ENCODE results near the gene RGS7. TPM values are rescaled to one million over a fixed set of nuclear protein-coding genes. Genes with fewer than 3 reads are reported as not detected.

RGS7 gene
- polyA plus RNA-seq, 1 donor (not counting 4 experiments of a cell fraction or from before 2014, with no cell fraction given), result not detected

GRCh38 chr1:241401156-241401555 is 44.2 kb upstream of the RGS7 start:
- DNase-seq (ENCODE audit: low read depth, low spot score) (no peak), FAIRE-seq (no peak)
- dilution Hi-C loops (cut with MboI; ENCODE audit: extremely low pct_ligation_motif_present, low sequenced_read_pairs), result no loop called here
- no peak overlapping the region for H3K9ac ChIP-seq (ENCODE audit: control insufficient read depth, extremely low read depth, insufficient read depth, low read length)
- no peaks in the 10 kb centered on the region for H3K9me3 ChIP-seq (ENCODE audit: control insufficient read depth, low read depth, low read length)
- H3K4me3 ChIP-seq (ENCODE audit: control insufficient read depth in 2 of 3, extremely low read depth in 1 of 3, insufficient read depth in 2 of 3, low read depth in 1 of 3, low read length in 3 of 3), result no peak overlapping the region
- no peaks in the 10 kb centered on the region for H3K79me2 ChIP-seq (ENCODE audit: control insufficient read depth, insufficient read depth, low read length)
- no peaks in the 10 kb centered on the region for H3K4me1 ChIP-seq (ENCODE audit: control insufficient read depth, extremely low read depth, insufficient read depth, low read length)
- TF ChIP-seq EZH2 (IDR thresholded peaks at IDR 0.05; ENCODE audit: low read length) (no peak), CTCF (optimal IDR thresholded peaks at IDR 0.05 in 1 of 3, IDR thresholded peaks at IDR 0.05 in 1 of 3, conservative IDR thresholded peaks at IDR 0.05 in 1 of 3; ENCODE audit: extremely low read depth in 1 of 3, insufficient read depth in 2 of 3, low read length in 3 of 3) (no peak)
- H3K36me3 ChIP-seq (ENCODE audit: control insufficient read depth in 2 of 2, extremely low read depth in 1 of 2, insufficient read depth in 2 of 2, low read length in 2 of 2), result no peaks in the 10 kb centered on the region
- H3K9me1 ChIP-seq (ENCODE audit: control insufficient read depth, extremely low read depth, insufficient read depth, low read length), result no peaks in the 10 kb centered on the region
- H3K27ac ChIP-seq (ENCODE audit: control insufficient read depth, insufficient read depth, low read length), result no peak overlapping the region
- H2AFZ ChIP-seq (ENCODE audit: control insufficient read depth, low read length), result no peak overlapping the region
- no peak overlapping the region for H3K4me2 ChIP-seq (ENCODE audit: control insufficient read depth, extremely low read depth, insufficient read depth, low read depth, low read length)
- no peaks in the 10 kb centered on the region for H3K27me3 ChIP-seq (ENCODE audit: control insufficient read depth, extremely low read depth, insufficient read depth, low read length)
- H4K20me1 ChIP-seq (ENCODE audit: control insufficient read depth, extremely low read depth, insufficient read depth, low read length), result no peaks in the 10 kb centered on the region

GRCh38 chr1:241396747-241397681 is 40.0 kb upstream of the RGS7 start:
- no peaks in the 10 kb centered on the region for H3K79me2 ChIP-seq (ENCODE audit: control insufficient read depth, insufficient read depth, low read length)
- H3K36me3 ChIP-seq (ENCODE audit: control insufficient read depth in 2 of 2, extremely low read depth in 1 of 2, insufficient read depth in 2 of 2, low read length in 2 of 2), result no peaks in the 10 kb centered on the region
- H3K27ac ChIP-seq (ENCODE audit: control insufficient read depth, insufficient read depth, low read length), result no peak overlapping the region
- H3K4me3 ChIP-seq (ENCODE audit: control insufficient read depth in 2 of 3, extremely low read depth in 1 of 3, insufficient read depth in 2 of 3, low read depth in 1 of 3, low read length in 3 of 3), result no peak overlapping the region
- TF ChIP-seq CTCF (optimal IDR thresholded peaks at IDR 0.05 in 1 of 3, IDR thresholded peaks at IDR 0.05 in 1 of 3, conservative IDR thresholded peaks at IDR 0.05 in 1 of 3; ENCODE audit: extremely low read depth in 1 of 3, insufficient read depth in 2 of 3, low read length in 3 of 3), result no peak
- TF ChIP-seq EZH2 (IDR thresholded peaks at IDR 0.05; ENCODE audit: low read length), result no peak
- H3K27me3 ChIP-seq (ENCODE audit: control insufficient read depth, extremely low read depth, insufficient read depth, low read length), result no peaks in the 10 kb centered on the region
- H3K9ac ChIP-seq (ENCODE audit: control insufficient read depth, extremely low read depth, insufficient read depth, low read length), result no peak overlapping the region
- no peaks in the 10 kb centered on the region for H4K20me1 ChIP-seq (ENCODE audit: control insufficient read depth, extremely low read depth, insufficient read depth, low read length)
- H3K9me1 ChIP-seq (ENCODE audit: control insufficient read depth, extremely low read depth, insufficient read depth, low read length), result no peaks in the 10 kb centered on the region
- dilution Hi-C loops (cut with MboI; ENCODE audit: extremely low pct_ligation_motif_present, low sequenced_read_pairs), result no loop called here
- H3K4me1 ChIP-seq (ENCODE audit: control insufficient read depth, extremely low read depth, insufficient read depth, low read length), result no peaks in the 10 kb centered on the region
- no peaks in the 10 kb centered on the region for H3K9me3 ChIP-seq (ENCODE audit: control insufficient read depth, low read depth, low read length)
- H2AFZ ChIP-seq (ENCODE audit: control insufficient read depth, low read length), result no peak overlapping the region
- H3K4me2 ChIP-seq (ENCODE audit: control insufficient read depth, extremely low read depth, insufficient read depth, low read depth, low read length), result no peak overlapping the region
- no peak for DNase-seq (ENCODE audit: low read depth, low spot score)
- FAIRE-seq, result no peak

Data from keratinocyte (primary cell).